ENCODE data around the gene PPIP5K1.

Gene PPIP5K1

GRCh38 chr15:43484455-43484854 lies 105.6 kb downstream of the PPIP5K1 start:
- no peak for DNase-seq
